DOHH2 (cell line): ENCODE data around the gene NDUFAF7.

Experiments
- CTCF ChIP-seq: fragments of 200-600 bp; sonication (generic); IDR thresholded peaks from one replicate; pipeline ENCODE4 v1.5.1; 2014; ENCODE audit warnings: antibody characterized with exemption, mild to moderate bottlenecking, low read depth, low read length; ENCODE audit not compliant: poor library complexity, severe bottlenecking
- EZH2phosphoT487 ChIP-seq: fragments of 200-600 bp; sonication (generic); IDR thresholded peaks from 2 replicates; pipeline ENCODE4 v1.6.1; 2017; ENCODE audit warnings: borderline replicate concordance, mild to moderate bottlenecking, antibody characterized with exemption, low read length, moderate library complexity, mixed read lengths

GRCh38 chr2:37188570-37188969, 42.9 kb upstream of the NDUFAF7 start, which contains the start of gene SULT6B1:
- no peak for TF ChIP-seq CTCF
- TF ChIP-seq EZH2phosphoT487 = no peak
